ENCODE measurements around the gene WWOX. TPM values are rescaled to one million over a fixed set of nuclear protein-coding genes. Genes with fewer than 3 reads are reported as not detected.

The WWOX gene
- total RNA-seq, 1 donor, result 8.2 TPM

- TF ChIP-seq, protein P1, sequence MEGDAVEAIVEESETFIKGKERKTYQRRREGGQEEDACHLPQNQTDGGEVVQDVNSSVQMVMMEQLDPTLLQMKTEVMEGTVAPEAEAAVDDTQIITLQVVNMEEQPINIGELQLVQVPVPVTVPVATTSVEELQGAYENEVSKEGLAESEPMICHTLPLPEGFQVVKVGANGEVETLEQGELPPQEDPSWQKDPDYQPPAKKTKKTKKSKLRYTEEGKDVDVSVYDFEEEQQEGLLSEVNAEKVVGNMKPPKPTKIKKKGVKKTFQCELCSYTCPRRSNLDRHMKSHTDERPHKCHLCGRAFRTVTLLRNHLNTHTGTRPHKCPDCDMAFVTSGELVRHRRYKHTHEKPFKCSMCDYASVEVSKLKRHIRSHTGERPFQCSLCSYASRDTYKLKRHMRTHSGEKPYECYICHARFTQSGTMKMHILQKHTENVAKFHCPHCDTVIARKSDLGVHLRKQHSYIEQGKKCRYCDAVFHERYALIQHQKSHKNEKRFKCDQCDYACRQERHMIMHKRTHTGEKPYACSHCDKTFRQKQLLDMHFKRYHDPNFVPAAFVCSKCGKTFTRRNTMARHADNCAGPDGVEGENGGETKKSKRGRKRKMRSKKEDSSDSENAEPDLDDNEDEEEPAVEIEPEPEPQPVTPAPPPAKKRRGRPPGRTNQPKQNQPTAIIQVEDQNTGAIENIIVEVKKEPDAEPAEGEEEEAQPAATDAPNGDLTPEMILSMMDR (IDR thresholded peaks at IDR 0.05; ENCODE audit: insufficient read depth, low read depth, low read length), result no peak
- DNase-seq (ENCODE audit: low read depth), result no peak
- no peak overlapping the region for H3K4me3 ChIP-seq (ENCODE audit: low read depth, low read length)
These were observed 840.1 kb downstream of the WWOX start for GRCh38 chr16:78939597-78939996.

DNA sequence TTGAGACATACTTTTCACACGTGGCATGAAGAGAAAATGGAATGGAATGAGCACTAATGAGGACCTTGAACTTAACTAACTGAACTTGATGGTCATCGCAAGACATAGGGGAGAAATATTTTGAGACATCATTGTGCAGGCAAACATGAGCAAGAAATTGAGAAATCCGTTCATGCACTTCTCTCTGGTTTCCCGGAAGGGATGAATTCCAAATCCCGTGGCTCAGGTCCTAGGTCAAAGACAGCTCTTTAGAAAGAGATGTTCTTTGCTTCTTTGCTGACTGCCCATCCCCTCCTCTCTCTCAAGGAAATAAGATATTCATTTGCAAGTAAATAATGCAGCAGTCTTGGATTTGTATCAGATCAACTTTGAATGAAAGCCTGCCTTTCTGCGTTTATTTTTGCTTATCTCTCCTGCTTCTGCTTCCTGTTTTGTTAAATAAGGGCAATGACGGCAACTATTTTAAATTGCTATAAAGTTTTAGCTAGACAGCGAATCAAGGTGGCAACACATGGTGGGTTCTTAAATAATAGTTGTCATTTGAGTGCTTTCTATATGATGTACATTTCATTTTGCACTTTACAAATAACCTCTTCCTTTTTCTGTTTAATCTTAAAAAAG lies 843.3 kb downstream of the WWOX start:
- H3K4me3 ChIP-seq (ENCODE audit: low read depth, low read length), result no peak overlapping the region
- DNase-seq (ENCODE audit: low read depth), result no peak
- TF ChIP-seq, protein P1 (IDR thresholded peaks at IDR 0.05; ENCODE audit: insufficient read depth, low read depth, low read length), result no peak

- H3K4me3 ChIP-seq (ENCODE audit: low read depth, low read length), result no peak overlapping the region
- TF ChIP-seq, protein P1 (IDR thresholded peaks at IDR 0.05; ENCODE audit: insufficient read depth, low read depth, low read length), result no peak
- DNase-seq (ENCODE audit: low read depth), result no peak
These were observed 845.9 kb downstream of the WWOX start for GRCh38 chr16:78945336-78945735.

- TF ChIP-seq, protein P1 (IDR thresholded peaks at IDR 0.05; ENCODE audit: insufficient read depth, low read depth, low read length), result no peak
- no peak overlapping the region for H3K4me3 ChIP-seq (ENCODE audit: low read depth, low read length)
- DNase-seq (ENCODE audit: low read depth), result no peak
These were observed 847.1 kb downstream of the WWOX start for GRCh38 chr16:78946556-78946955.

DNA sequence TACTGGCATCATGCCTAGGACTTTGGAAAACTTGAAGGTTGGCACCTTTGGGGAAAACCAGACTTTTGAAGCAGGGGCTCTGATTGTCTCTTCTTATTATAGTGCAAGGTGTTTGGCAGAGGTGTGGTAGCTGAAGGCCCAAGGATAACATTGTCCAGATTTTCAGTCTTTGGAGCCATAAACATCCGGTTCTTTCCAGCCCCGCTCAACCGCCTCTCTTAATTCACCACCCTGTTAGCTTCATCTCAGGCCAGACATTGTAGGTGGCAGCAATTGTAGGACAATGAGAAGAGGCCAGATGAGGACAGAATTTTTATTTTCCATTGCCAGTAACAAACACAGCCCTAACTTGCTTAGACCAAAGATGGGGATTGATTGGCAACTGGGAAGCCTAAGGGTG lies 851.3 kb downstream of the WWOX start:
- DNase-seq (ENCODE audit: low read depth), result no peak
- no peak overlapping the region for H3K4me3 ChIP-seq (ENCODE audit: low read depth, low read length)
- TF ChIP-seq, protein P1 (IDR thresholded peaks at IDR 0.05; ENCODE audit: insufficient read depth, low read depth, low read length), result no peak

DNA sequence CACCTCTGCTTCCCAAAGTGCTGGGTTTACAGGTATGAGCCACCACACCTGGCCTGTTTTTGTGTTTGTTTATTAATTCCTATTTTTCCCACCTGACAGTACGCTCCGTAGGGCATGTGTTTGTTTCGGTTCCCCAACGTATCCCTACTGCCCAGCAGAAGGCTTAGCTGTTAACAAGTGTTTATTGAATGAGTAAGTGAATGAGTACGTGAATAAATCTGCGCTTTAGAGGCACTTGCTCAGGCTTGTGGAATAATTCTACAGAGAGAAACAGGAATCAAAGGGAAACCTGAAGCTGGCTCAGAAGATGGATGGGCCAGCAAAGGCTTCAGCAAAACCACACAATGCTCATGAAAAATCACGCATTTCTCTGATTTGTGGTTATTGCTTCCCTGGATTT lies 853.2 kb downstream of the WWOX start:
- no peak for DNase-seq (ENCODE audit: low read depth)
- no peak overlapping the region for H3K4me3 ChIP-seq (ENCODE audit: low read depth, low read length)
- TF ChIP-seq, protein P1 (IDR thresholded peaks at IDR 0.05; ENCODE audit: insufficient read depth, low read depth, low read length), result no peak

DNA sequence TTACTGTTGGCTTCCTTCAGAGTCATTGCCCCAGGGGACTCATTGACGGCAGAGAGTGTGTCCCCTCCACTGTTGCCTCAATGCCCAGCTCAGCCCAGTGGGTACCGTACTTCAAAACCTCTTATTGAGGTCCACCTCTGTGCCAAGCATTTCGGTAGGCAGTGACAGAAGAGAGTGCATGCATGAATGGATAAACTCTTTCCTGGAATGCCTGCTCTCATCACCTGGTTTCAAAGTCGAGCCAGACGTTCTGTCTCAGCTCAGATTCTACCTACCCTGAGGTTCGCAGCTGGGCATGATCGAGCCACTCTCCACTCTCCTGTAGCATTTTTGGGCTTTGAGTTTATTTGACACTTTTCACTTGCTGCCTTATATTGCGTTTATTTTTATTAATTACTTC lies 854.1 kb downstream of the WWOX start:
- no peak for DNase-seq (ENCODE audit: low read depth)
- TF ChIP-seq, protein P1 (IDR thresholded peaks at IDR 0.05; ENCODE audit: insufficient read depth, low read depth, low read length), result no peak
- H3K4me3 ChIP-seq (ENCODE audit: low read depth, low read length), result no peak overlapping the region
